Measurements from ENCODE around the gene RAMP2. TPM values are rescaled to one million over a fixed set of nuclear protein-coding genes. Genes with fewer than 3 reads are reported as not detected.

RAMP2 gene
- total and polyA plus RNA-seq, 2 of the 13 experiments (the other 11 are each of a cell fraction or from before 2014, with no cell fraction given): 1.4 to 5.2 TPM

- TF ChIP-seq STAT6 (CRISPR knock-in tag; IDR thresholded peaks at IDR 0.05; ENCODE audit: borderline replicate concordance) (peak; percentile 93), CREBL2 (CRISPR knock-in tag; IDR thresholded peaks at IDR 0.05; ENCODE audit: borderline replicate concordance) (0 out of 2 replicates have a peak, but pooled peaks have one; percentile 49), ZNF749 (CRISPR knock-in tag; IDR thresholded peaks at IDR 0.05; ENCODE audit: borderline replicate concordance) (peak; percentile 86; the same call in 1 of the 2 replicates), HINFP (CRISPR knock-in tag; IDR thresholded peaks at IDR 0.05; ENCODE audit: low read depth) (peak; percentile 92), TRIM24 (CRISPR knock-in tag; IDR thresholded peaks at IDR 0.05) (no peak), ONECUT2 (CRISPR knock-in tag; IDR thresholded peaks at IDR 0.05) (peak; percentile 77; the same call in 1 of the 2 replicates), ZNF816 (CRISPR knock-in tag; IDR thresholded peaks at IDR 0.05; ENCODE audit: borderline replicate concordance) (0 out of 2 replicates have a peak, but pooled peaks have one; percentile 77), SRF (IDR thresholded peaks at IDR 0.05; ENCODE audit: low read depth, low read length) (peak; percentile 44; the same call in 1 of the 2 replicates), ZSCAN30 (CRISPR knock-in tag; IDR thresholded peaks at IDR 0.05) (no peak), DPF2 (CRISPR knock-in tag; IDR thresholded peaks at IDR 0.05; ENCODE audit: borderline replicate concordance, low read depth) (no peak), ZNF614 (CRISPR knock-in tag; IDR thresholded peaks at IDR 0.05; ENCODE audit: borderline replicate concordance) (no peak; the same call in 1 of the 2 replicates), ZNF180 (CRISPR knock-in tag; IDR thresholded peaks at IDR 0.05; ENCODE audit: borderline replicate concordance, low read depth) (peak; percentile 90; the same call in 1 of the 2 replicates), MXI1 (IDR thresholded peaks at IDR 0.05; ENCODE audit: borderline replicate concordance, low read depth, low read length) (peak; percentile 85; the same call in 2 of the 3 replicates), ZNF580 (CRISPR knock-in tag; IDR thresholded peaks at IDR 0.05; ENCODE audit: borderline replicate concordance, low read depth) (peak; percentile 80; the same call in 1 of the 2 replicates), NFIC (IDR thresholded peaks at IDR 0.05; ENCODE audit: low read length) (peak; percentile 60; the same call in 1 of the 2 replicates), MZF1 (CRISPR knock-in tag; IDR thresholded peaks at IDR 0.05; ENCODE audit: borderline replicate concordance) (peak; percentile 38; the same call in 1 of the 2 replicates), ISX (CRISPR knock-in tag; conservative IDR thresholded peaks at IDR 0.05) (no peak), ZNF776 (CRISPR knock-in tag; IDR thresholded peaks at IDR 0.05) (peak; percentile 85; the same call in 1 of the 2 replicates), ZZZ3 (CRISPR knock-in tag; IDR thresholded peaks at IDR 0.05; ENCODE audit: borderline replicate concordance) (0 out of 2 replicates have a peak, but pooled peaks have one; percentile 65), ZSCAN22 (CRISPR knock-in tag; IDR thresholded peaks at IDR 0.05) (peak; percentile 73), SAFB2 (CRISPR knock-in tag; IDR thresholded peaks at IDR 0.05; ENCODE audit: borderline replicate concordance, low read depth) (peak; percentile 72; the same call in 1 of the 2 replicates), BATF2 (CRISPR knock-in tag; IDR thresholded peaks at IDR 0.05) (no peak)
Measured at GRCh38 chr17:42798383-42799380, 37.7 kb downstream of the RAMP2 start, which contains the start of the genes CNTD1 and COA3 (continued).
